K562 (cell line): Measurements from ENCODE around the gene CLCN6. TPM values are rescaled to one million over a fixed set of nuclear protein-coding genes. Genes with fewer than 3 reads are reported as not detected.

Experiments used
- ATF1 ChIP-seq, 2 experiments: fragments of 450-650 bp in 1 of 2; IDR thresholded peaks; 2 replicates each; pipeline ENCODE4 v1.6.1; 2016; ENCODE audit warnings: missing compliant biosample characterization in 1 of 2, missing genetic modification characterization in 1 of 2
- ATF2 ChIP-seq: sonication (generic); formaldehyde crosslinking; IDR thresholded peaks from 2 replicates; pipeline ENCODE4 v1.8.1; 2022; ENCODE audit warnings: missing genetic modification reagents
- CCNT2 ChIP-seq: IDR thresholded peaks from 2 replicates; pipeline ENCODE4 v1.6.1; 2011; ENCODE audit warnings: borderline replicate concordance, low read depth, mild to moderate bottlenecking, moderate library complexity, mixed read lengths, low read length; ENCODE audit not compliant: insufficient read length; ENCODE audit errors: extremely low read depth
- CTBP1 ChIP-seq: fragments of 450-650 bp; IDR thresholded peaks from 2 replicates; pipeline ENCODE4 v1.6.1; 2016; ENCODE audit warnings: borderline replicate concordance
- CXXC5 ChIP-seq: fragments of 250-450 bp; sonication (Bioruptor Pico); IDR thresholded peaks from 2 replicates; pipeline ENCODE4 v1.8.0; 2022; ENCODE audit warnings: inconsistent platforms, mild to moderate bottlenecking, moderate library complexity
- DPF2 ChIP-seq: fragments of 450-650 bp; IDR thresholded peaks from 2 replicates; pipeline ENCODE4 v1.6.1; 2016
- EP300 ChIP-seq: IDR thresholded peaks from 2 replicates; pipeline ENCODE4 v1.6.1; 2012; ENCODE audit warnings: low read length, improper control_type of control experiment
- HDAC1 ChIP-seq, 2 experiments: fragments of 450-650 bp; IDR thresholded peaks; 2 replicates each; pipeline ENCODE4 v1.6.1; 2016 to 2017; ENCODE audit warnings: inconsistent platforms in 1 of 2, mild to moderate bottlenecking in 1 of 2, moderate library complexity in 1 of 2
- KLF13 ChIP-seq: fragments of 450-650 bp; IDR thresholded peaks from 2 replicates; pipeline ENCODE4 v1.6.1; 2016; ENCODE audit warnings: missing genetic modification characterization, low read depth, mild to moderate bottlenecking, missing compliant biosample characterization, moderate library complexity, borderline replicate concordance
- MAZ ChIP-seq, 2 experiments: fragments of 450-650 bp in 1 of 2; sonication (generic) in 1 of 2; formaldehyde crosslinking; IDR thresholded peaks in 1 of 2; conservative IDR thresholded peaks in 1 of 2; 2 replicates each; pipeline versions ENCODE4 v1.4.0 to v1.5.0; 2020; ENCODE audit warnings: mild to moderate bottlenecking in 1 of 2, missing genetic modification reagents in 1 of 2
- MBD2 ChIP-seq: sonication (generic); IDR thresholded peaks from 2 replicates; pipeline ENCODE4 v1.6.1; 2016; ENCODE audit warnings: low read depth, borderline replicate concordance
- NR2C1 ChIP-seq, 2 experiments: fragments of 450-650 bp; IDR thresholded peaks; 2 replicates each; pipeline ENCODE4 v1.6.1; 2017; ENCODE audit warnings: mild to moderate bottlenecking in 2 of 2, antibody characterized with exemption in 1 of 2, inconsistent platforms in 1 of 2, missing compliant biosample characterization in 1 of 2, missing genetic modification characterization in 1 of 2
- NR2C2 ChIP-seq, 2 experiments: fragments of 200-800 bp in 1 of 2; sonication (Bioruptor generic) in 1 of 2; sonication (generic) in 1 of 2; formaldehyde crosslinking in 1 of 2; IDR thresholded peaks; 2 replicates each; pipeline versions ENCODE4 v1.6.1 to v1.8.0; 2016 to 2022; ENCODE audit warnings: mild to moderate bottlenecking in 1 of 2, missing compliant biosample characterization in 1 of 2, missing genetic modification characterization in 1 of 2, missing genetic modification reagents in 1 of 2
- RBFOX2 ChIP-seq: fragments of 200-400 bp; formaldehyde crosslinking; IDR thresholded peaks from 2 replicates; pipeline ENCODE4 v1.6.1; 2017; ENCODE audit warnings: low read depth, mild to moderate bottlenecking, low read length, moderate library complexity
- ZBTB12 ChIP-seq: fragments of 250-450 bp; sonication (Bioruptor Pico); IDR thresholded peaks from 2 replicates; pipeline ENCODE4 v1.4.0; 2020
- ZNF589 ChIP-seq: fragments of 200-800 bp; sonication (Bioruptor generic); IDR thresholded peaks from 2 replicates; pipeline ENCODE4 v1.6.1; 2016; ENCODE audit warnings: low read depth, missing genetic modification characterization, missing compliant biosample characterization
- ZNF609 ChIP-seq: sonication (generic); formaldehyde crosslinking; IDR thresholded peaks from 2 replicates; pipeline ENCODE4 v1.8.1; 2023; ENCODE audit warnings: missing genetic modification reagents, mild to moderate bottlenecking, borderline replicate concordance
- polyA plus RNA-seq, 8 experiments: library from polyadenylated mRNA; depleted of rRNA in 4 of 8; stranded (reverse) in 5 of 8; unstranded in 3 of 8; fragments of >200 nt; fragmentation: Nextera tagmentation in 2 of 8; fragmentation: Illumina TruSeq in 1 of 8; extraction: Ambion mirVana in 2 of 8; extraction: Trizol in 1 of 8; gene quantifications; 2 replicates each; pipeline versions ENCODE4 v1.2.1 to v1.2.3, GENCODE V29; 2011 to 2014; ENCODE audit warnings: inconsistent platforms in 1 of 8, missing spikeins in 1 of 8
- total RNA-seq, 7 experiments: library from RNA; depleted of rRNA in 6 of 7; stranded (reverse); fragments of >200 nt in 6 of 7; fragmentation: Illumina TruSeq in 2 of 7; extraction: Trizol in 2 of 7; gene quantifications; 2 replicates each; pipeline versions ENCODE4 v1.2.1 to v1.2.3, GENCODE V29; 2011 to 2021; ENCODE audit warnings: low replicate concordance in 1 of 7

CLCN6 gene
- total and polyA plus RNA-seq, 9 of the 15 experiments (the other 6 are each of a cell fraction or from before 2014, with no cell fraction given): 2.0 to 21.8 (median 13.6) TPM

GRCh38 chr1:11790880-11791715 is 14.9 kb upstream of the CLCN6 start (continued):
- 0 out of 2 replicates have a peak, but pooled peaks have one; percentile 43 for TF ChIP-seq ZNF609 (CRISPR knock-in tag)
- TF ChIP-seq ATF2 (CRISPR knock-in tag): no peak
- TF ChIP-seq MBD2: peak; percentile 45; the same call in 1 of the 2 replicates
- TF ChIP-seq ATF1 (CRISPR knock-in tag; IDR thresholded peaks at IDR 0.05): no peak
- peak; percentile 88 for TF ChIP-seq ATF1 (tag; IDR thresholded peaks at IDR 0.05)
- TF ChIP-seq EP300: peak; percentile 57; the same call in 1 of the 2 replicates
- TF ChIP-seq ZNF589: peak; percentile 95
- peak; percentile 36; the same call in 1 of the 2 replicates for TF ChIP-seq CXXC5 (CRISPR knock-in tag)
- peak; percentile 36 to 44; a peak in 1 of 4 replicates for TF ChIP-seq HDAC1 (IDR thresholded peaks at IDR 0.05)
- peak in 1 of 2 experiments; percentile 59; a peak in 2 of 4 replicates for TF ChIP-seq MAZ (CRISPR knock-in tag; conservative IDR thresholded peaks at IDR 0.05 in 1 of 2, IDR thresholded peaks at IDR 0.05 in 1 of 2)
- TF ChIP-seq NR2C2 (CRISPR knock-in tag; IDR thresholded peaks at IDR 0.05): no peak
- TF ChIP-seq NR2C2 (tag; IDR thresholded peaks at IDR 0.05): peak; percentile 76
- TF ChIP-seq ZBTB12 (CRISPR knock-in tag): peak; percentile 69; the same call in 1 of the 2 replicates
- TF ChIP-seq DPF2: peak; percentile 71
- peak; percentile 30 for TF ChIP-seq CCNT2
- peak; percentile 67; the same call in 1 of the 2 replicates for TF ChIP-seq NR2C1 (IDR thresholded peaks at IDR 0.05)
- peak; percentile 66; the same call in 1 of the 2 replicates for TF ChIP-seq NR2C1 (tag; IDR thresholded peaks at IDR 0.05)
- peak; percentile 61 for TF ChIP-seq RBFOX2
- TF ChIP-seq CTBP1: 0 out of 2 replicates have a peak, but pooled peaks have one; percentile 20
- TF ChIP-seq KLF13 (tag): no peak
